HL-60 (cell line): ENCODE results near the gene OR13C4.

Source experiments
- DNase-seq, 2 experiments: peaks; one replicate each; pipeline ENCODE4 v3.0.0-alpha.2; 2010 to 2020; ENCODE audit warnings: low read depth in 1 of 2, low spot score in 1 of 2
- H3K27ac ChIP-seq: fragments of 250-450 bp; sonication (Bioruptor Pico); replicated peaks from 2 replicates; pipeline ENCODE4 v1.5.1; 2020; ENCODE audit warnings: mild to moderate bottlenecking, moderate library complexity
- H3K27me3 ChIP-seq: fragments of 250-450 bp; sonication (Bioruptor Pico); 2 replicates; pipeline ENCODE4 v1.5.1; 2021; ENCODE audit warnings: mild to moderate bottlenecking, moderate library complexity; ENCODE audit not compliant: insufficient read depth, poor library complexity, severe bottlenecking
- H3K4me3 ChIP-seq: replicated peaks from 2 replicates; pipeline ENCODE4 v1.5.1; 2011; ENCODE audit warnings: mild to moderate bottlenecking, control low read depth, low read length; ENCODE audit not compliant: insufficient read depth
- CTCF ChIP-seq: IDR thresholded peaks from one replicate; pipeline ENCODE4 v1.5.1; 2011; ENCODE audit warnings: low read length, control low read depth, inconsistent platforms; ENCODE audit not compliant: insufficient read depth
- GABPA ChIP-seq: IDR thresholded peaks from 2 replicates; pipeline ENCODE4 v1.6.1; 2012; ENCODE audit warnings: low read depth
- POLR2AphosphoS5 ChIP-seq: IDR thresholded peaks from 2 replicates; pipeline ENCODE4 v1.6.1; 2012; ENCODE audit warnings: low read depth
- REST ChIP-seq: IDR thresholded peaks from 2 replicates; pipeline ENCODE4 v1.6.1; 2012; ENCODE audit warnings: low read depth; ENCODE audit not compliant: insufficient replicate concordance
- SPI1 ChIP-seq: IDR thresholded peaks from 2 replicates; pipeline ENCODE4 v1.6.1; 2012; ENCODE audit warnings: low read depth, mild to moderate bottlenecking, borderline replicate concordance

The OR13C4 gene

GRCh38 chr9:104568868-104569267 is 41.9 kb upstream of the OR13C4 start, which contains the start of gene OR13C8:
Gene OR13C8 (plus strand): TSS chr9:104569168. CDS start chr9:104569168, 0 bp downstream.
- TF ChIP-seq REST: no peak
- TF ChIP-seq SPI1: no peak
- no peak for TF ChIP-seq CTCF
- no peak for TF ChIP-seq POLR2AphosphoS5
- TF ChIP-seq GABPA: no peak
- no peak for DNase-seq
- Histone ChIP-seq H3K27ac (no peak within 1 kb of the TSS), H3K27me3 (no peaks in the 10 kb centered on the region), H3K4me3 (no peak within 1 kb of the TSS)

GRCh38 chr9:104564358-104564757 is 37.3 kb upstream of the OR13C4 start:
- TF ChIP-seq GABPA (no peak), REST (no peak), POLR2AphosphoS5 (no peak), SPI1 (no peak), CTCF (no peak)
- DNase-seq: no peak
- H3K27ac ChIP-seq: no peak overlapping the region
- H3K4me3 ChIP-seq: no peak overlapping the region
- H3K27me3 ChIP-seq: no peaks in the 10 kb centered on the region

- H3K27me3 ChIP-seq: no peaks in the 10 kb centered on the region
- no peak overlapping the region for H3K27ac ChIP-seq
- TF ChIP-seq GABPA (no peak), CTCF (no peak), SPI1 (no peak)
- no peak overlapping the region for H3K4me3 ChIP-seq
- DNase-seq: no peak
Measured at GRCh38 chr9:104556830-104557634, 30.0 kb upstream of the OR13C4 start.
